Stimulated activated CD8-positive, alpha-beta memory T cell treated with anti-CD3 and anti-CD28 coated beads, Interleukin-12 subunit alpha, Interleukin-12 subunit beta, amount 100 ng/mL, for 4 hours (primary cell): ENCODE measurements around the gene GP1BB.

Experiments used
- DNase-seq: peaks from one replicate; pipeline ENCODE4 v3.0.0-alpha.2; 2020; ENCODE audit warnings: low read depth

Gene GP1BB

GRCh38 chr22:19756288-19757128 is 33.2 kb downstream of the GP1BB start:
- peak; percentile 27 for DNase-seq

- DNase-seq: no peak
Observed at GRCh38 chr22:19757140-19757984, 34.0 kb downstream of the GP1BB start.

GRCh38 chr22:19757985-19758895 is 34.9 kb downstream of the GP1BB start:
- no peak for DNase-seq

- DNase-seq: no peak
Observed at GRCh38 chr22:19758896-19759426, 35.6 kb downstream of the GP1BB start.

- no peak for DNase-seq
Observed at GRCh38 chr22:19759427-19760057, 36.2 kb downstream of the GP1BB start.

DNA sequence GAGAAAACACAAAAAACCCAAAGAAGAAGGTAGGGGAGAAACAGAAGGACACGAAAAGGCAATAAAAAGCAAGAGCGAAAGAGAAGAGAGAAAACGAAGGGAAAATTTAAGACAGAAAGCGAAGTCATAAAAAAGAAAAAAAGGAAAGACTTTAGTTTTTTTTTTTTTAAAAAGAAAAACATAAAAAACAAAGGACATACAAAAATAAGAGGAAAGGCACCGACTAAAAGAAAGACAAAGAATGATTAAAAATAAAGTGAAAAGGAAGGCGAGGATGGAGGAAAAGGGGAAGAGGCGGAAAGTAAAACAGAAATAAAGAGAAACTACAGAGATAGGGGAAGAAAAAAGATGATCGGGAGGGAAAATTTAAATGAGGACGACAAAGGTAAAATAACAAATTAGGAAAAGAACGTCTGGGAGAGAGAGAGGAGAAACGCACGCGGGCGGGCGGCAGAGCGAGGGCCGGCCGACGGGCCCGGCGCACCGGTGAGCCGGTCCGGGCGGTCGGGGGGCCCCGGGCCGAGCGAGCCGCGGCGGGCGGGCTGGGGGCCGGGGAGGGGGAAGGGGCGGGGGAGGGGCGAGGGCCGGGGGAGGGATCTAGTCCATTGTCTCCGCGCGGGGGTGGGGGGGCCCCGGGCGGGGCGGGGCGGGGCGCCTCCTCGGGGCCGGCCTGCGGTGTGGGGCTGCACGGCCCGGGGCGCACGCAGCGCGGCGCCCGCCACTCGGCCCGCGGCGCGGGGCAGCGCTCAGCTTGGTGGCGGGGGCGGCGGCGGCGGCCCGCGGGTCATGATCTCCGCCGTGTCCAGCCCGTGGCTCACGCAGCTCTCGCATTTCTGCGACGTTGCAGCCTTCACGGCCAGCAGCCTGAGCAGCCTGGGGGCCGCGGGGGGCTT is 37.0 kb downstream of the GP1BB start, which contains the start of gene TBX1:
TBX1 (plus strand) TSS at position 721 of the 893 bp plus-strand sequence; CDS start at position 787, 66 bp downstream.
- no peak for DNase-seq

DNA sequence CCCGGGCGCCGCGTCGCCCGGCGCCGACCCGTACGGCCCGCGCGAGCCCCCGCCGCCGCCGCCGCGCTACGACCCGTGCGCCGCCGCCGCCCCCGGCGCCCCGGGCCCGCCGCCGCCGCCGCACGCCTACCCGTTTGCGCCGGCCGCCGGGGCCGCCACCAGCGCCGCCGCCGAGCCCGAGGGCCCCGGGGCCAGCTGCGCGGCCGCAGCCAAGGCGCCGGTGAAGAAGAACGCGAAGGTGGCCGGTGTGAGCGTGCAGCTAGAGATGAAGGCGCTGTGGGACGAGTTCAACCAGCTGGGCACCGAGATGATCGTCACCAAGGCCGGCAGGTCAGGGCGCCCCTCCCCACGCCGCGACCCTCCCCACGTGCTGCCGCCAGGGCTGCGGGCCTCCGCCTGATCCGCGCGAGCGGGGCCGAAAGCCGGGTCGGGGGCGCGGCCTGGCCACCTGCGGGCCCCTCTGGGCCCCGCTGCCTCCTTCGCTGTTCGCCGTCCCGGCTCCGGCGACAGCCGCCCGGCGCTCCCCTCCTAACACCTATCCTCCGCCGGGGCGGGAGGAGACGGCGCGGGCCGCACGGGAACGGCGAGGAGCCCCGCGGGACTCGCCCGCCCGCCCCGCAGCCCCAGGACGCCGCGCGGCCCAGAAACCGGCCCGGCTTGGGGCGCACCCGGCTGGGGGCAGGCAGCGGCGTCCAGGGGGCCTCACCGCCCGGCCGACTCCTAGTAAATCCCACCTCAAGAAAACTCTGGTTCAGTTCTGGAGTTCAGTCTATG is 37.8 kb downstream of the GP1BB start:
- DNase-seq: no peak

DNA sequence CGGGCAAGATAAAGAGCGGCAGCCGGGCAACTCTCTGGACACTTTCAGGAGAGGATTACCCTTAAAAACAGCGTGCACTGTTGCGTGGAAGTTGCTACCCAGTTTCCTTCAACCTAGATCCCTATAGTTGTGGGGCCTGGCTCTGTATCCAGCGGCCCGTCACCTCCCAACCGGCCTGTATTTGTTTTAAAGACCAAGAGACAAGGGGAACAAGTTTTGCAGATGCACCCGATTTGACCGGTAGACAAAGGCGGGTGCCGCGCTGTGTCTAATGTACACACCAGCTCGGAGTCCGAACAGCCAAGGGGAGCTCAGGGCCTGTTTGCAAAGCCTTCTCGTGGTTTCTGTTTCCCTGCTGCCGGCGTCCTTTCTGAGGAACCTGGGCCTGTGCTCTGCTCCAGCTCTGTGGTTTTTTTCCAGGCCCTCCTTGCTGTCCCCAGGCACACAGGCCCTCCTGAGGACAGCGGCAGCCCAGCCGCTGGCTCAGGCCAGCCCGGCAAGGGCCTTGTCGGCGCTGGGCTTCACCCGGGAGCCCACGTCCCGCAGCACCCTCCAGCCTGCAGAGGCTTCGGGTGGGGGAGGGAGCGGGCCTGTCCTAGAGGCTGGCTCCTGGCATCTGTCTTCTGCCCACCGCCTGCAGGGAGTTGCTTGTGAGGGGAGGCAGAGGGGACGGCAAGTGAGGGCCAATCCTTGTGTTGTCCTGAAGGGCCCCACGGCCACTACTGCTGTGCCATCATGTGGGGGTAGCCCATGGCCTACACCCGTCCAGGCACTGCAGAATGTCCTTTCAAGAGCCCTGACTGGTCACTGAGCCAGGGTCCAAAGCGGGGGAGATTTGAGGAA is 38.6 kb downstream of the GP1BB start:
- no peak for DNase-seq

DNA sequence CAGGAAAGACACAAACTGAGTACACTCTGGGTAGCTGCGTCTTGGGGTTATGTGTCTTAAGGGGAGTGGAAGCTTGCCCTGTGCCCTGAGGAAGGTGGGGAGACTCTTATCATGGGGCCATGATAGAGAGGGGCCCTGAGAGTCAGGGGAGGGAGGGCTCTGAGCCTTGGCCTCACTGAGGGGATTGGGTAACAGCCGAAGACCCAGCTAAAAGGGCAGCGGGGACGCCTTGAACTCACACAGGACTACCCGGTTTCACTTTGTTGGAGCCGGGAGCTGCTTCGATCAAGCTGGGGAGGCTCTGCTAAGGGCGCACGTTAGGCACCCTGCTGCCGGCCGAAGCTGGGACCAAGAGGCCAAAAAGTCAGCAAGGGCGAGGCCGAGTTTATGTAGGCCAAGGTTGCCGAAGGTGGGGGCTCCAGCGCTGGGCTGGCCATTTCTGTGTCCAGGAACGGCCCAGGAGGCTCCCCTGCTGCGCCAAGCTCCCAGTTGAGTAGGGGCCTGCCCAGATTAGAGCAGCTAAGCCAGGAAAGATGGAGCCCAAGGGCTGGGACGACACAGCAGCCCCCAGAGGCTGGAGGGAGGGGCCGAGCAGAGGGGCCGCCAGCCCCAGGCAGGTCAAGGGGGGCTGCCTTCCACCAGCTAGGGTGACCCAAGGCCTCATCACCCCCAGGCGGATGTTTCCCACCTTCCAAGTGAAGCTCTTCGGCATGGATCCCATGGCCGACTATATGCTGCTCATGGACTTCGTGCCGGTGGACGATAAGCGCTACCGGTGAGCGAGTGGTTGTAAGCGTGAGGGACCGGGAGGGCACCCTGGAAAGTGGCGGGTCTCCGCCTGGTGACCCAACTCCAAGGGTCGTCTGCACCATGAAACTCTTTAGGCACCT is 39.5 kb downstream of the GP1BB start:
- DNase-seq: no peak

DNA sequence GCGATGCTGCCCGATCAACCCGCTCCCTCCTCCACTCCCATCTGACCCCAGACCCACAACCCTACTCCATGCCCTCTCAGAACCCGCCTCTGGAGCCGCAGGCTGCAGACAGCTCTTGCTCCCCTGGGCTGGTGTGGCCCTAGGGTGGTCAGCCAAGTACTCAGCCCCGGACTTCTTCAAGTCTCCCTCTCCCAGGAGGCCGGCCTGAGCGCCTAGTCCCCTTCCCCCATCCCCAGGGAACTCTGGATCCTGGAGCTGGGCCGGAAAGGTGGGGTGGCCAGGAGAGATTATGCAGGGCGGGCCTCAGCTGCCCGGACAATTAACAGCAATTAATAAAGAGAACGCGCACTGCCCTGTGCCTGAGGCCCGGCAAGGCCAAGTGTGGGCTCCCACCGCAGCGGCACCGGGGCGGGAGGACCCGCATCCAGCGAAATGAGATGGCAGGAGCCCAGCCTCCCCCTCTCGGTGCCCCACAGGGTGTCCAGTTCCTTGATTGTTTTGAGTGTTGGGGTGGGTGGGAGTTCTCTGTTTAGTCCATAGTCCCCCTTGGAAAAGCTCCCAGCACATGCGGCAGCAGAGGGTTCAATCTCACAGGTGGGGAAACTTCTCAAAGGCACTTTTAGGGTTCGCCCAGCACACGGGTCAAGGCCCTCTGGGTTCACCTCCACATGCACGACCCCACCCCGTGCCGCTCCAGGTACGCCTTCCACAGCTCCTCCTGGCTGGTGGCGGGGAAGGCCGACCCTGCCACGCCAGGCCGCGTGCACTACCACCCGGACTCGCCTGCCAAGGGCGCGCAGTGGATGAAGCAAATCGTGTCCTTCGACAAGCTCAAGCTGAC is 40.3 kb downstream of the GP1BB start:
- no peak for DNase-seq

DNA sequence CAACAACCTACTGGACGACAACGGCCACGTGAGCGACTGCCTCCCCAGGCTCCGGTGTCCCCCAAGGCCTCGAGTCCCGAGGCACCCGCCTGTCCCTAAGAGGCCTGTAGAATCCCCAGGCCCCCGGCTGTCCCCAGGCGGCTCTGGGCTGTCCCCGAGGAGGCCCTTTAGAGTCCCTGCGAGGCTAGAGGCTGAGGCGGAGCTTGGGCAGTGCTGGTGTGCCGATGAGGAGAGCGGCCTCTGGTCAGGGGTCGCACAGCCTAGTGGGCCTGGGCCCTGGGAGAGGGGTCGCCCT is 40.9 kb downstream of the GP1BB start:
- DNase-seq: no peak

DNA sequence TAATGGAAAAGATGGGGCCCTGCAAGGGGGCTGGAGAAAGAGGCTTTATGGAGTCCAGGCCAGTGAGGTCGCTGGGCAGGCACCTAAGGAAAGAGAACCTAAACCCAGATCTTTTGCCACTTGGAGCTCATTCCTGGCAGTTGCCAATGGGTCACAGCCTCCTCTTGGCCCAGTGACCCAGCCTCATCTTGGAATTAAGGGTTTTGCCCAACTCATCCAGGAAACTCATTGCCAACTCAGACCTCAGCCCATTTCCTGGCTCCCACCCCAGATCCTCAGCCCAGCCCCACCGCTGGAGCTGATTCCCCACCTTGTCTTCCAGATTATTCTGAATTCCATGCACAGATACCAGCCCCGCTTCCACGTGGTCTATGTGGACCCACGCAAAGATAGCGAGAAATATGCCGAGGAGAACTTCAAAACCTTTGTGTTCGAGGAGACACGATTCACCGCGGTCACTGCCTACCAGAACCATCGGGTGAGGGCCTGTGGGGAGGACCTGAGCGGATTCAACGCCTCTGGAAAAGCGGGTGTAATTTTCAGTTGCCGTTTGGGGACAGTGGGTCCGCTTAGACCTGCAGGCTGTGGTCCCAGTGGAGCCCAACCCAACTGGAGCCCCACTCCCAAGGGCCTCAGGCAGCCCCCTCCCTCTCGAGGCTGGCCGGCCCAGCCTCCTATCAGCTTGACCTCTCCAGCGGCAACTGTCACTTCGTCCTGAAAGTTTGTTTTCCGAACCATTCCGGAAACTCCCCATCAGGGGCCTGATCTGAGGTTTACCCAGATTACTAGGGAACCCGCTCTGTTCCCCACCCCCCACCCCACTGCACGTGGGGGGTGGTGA is 41.5 kb downstream of the GP1BB start:
- no peak for DNase-seq

DNA sequence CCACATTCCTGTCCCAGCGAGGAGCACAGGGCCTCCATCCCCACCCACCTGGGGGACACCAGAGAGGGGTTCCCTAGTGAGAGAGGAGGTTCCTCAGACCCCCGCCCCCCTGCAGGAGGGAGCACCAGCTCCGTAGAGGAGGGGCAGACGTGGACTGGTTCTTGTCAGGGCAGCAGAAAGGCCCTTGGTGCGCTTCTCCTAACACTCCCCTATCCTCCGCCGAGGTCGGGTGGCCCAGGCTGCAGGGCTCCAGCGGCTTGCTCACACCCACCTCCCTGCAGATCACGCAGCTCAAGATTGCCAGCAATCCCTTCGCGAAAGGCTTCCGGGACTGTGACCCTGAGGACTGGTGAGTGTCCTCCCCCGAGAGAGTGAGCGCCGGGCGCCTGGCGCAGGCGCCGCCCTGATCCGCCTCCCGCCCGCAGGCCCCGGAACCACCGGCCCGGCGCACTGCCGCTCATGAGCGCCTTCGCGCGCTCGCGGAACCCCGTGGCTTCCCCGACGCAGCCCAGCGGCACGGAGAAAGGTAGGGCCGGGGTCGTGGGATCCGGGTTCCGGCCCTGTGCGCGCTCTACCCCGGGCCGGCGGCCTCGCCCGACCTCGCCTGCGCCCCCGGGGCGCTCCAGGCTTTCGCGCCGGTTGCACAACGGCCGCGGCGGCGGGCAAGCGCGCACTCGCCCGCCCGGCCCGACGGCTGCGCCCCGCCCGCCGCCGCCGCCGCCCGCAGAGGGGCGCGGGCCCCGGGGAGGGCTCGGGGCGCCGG is 42.3 kb downstream of the GP1BB start:
- DNase-seq: no peak

DNA sequence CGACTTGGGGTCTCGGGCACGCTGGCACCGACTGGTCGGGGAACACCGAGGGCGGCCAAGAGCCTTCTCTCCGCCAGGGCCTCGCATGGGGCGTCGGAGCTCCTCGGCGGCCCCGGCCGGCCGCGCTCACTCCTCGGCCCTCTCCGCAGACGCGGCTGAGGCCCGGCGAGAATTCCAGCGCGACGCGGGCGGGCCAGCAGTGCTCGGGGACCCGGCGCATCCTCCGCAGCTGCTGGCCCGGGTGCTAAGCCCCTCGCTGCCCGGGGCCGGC is 42.8 kb downstream of the GP1BB start:
- no peak for DNase-seq
